ENCODE results near the gene SYNM. TPM values are rescaled to one million over a fixed set of nuclear protein-coding genes. Genes with fewer than 3 reads are reported as not detected.
"Not testable (repeated sequence)": the region's sequence is repeated elsewhere in the genome, so short reads cannot be mapped to it uniquely, and the experiment has no call there.

SYNM gene, protein sequence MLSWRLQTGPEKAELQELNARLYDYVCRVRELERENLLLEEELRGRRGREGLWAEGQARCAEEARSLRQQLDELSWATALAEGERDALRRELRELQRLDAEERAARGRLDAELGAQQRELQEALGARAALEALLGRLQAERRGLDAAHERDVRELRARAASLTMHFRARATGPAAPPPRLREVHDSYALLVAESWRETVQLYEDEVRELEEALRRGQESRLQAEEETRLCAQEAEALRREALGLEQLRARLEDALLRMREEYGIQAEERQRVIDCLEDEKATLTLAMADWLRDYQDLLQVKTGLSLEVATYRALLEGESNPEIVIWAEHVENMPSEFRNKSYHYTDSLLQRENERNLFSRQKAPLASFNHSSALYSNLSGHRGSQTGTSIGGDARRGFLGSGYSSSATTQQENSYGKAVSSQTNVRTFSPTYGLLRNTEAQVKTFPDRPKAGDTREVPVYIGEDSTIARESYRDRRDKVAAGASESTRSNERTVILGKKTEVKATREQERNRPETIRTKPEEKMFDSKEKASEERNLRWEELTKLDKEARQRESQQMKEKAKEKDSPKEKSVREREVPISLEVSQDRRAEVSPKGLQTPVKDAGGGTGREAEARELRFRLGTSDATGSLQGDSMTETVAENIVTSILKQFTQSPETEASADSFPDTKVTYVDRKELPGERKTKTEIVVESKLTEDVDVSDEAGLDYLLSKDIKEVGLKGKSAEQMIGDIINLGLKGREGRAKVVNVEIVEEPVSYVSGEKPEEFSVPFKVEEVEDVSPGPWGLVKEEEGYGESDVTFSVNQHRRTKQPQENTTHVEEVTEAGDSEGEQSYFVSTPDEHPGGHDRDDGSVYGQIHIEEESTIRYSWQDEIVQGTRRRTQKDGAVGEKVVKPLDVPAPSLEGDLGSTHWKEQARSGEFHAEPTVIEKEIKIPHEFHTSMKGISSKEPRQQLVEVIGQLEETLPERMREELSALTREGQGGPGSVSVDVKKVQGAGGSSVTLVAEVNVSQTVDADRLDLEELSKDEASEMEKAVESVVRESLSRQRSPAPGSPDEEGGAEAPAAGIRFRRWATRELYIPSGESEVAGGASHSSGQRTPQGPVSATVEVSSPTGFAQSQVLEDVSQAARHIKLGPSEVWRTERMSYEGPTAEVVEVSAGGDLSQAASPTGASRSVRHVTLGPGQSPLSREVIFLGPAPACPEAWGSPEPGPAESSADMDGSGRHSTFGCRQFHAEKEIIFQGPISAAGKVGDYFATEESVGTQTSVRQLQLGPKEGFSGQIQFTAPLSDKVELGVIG (N-terminal part only)
- 22.0 TPM for total RNA-seq

DNA sequence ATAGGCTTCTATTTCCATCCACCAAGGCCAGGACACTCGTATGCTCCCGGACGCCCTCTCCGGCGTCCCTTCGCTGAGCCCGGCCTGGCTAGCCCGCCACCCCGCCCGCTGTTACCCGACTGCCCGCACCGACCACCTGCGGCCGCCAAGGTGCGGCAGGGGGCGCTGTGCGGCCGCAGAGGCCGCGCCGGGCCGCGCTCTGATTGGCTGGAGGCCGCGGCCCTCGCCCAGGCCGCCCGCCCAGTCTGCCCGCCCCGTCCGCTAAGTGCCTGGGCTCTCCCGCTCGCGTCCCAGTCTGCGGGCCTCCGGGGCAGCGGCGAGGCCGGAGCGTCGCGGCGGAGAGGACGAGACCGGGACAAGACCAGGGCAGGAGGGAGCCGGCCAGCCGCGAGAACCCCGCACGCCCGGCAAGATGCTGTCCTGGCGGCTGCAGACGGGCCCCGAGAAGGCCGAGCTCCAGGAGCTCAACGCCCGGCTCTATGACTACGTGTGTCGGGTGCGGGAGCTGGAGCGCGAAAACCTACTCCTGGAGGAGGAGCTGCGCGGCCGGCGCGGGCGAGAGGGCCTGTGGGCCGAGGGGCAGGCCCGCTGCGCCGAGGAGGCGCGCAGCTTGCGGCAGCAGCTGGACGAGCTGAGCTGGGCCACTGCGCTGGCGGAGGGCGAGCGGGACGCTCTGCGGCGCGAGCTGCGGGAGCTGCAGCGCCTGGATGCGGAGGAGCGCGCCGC, at the start of gene SYNM:
Gene SYNM, plus strand, starts transcription at position 293 of the 726 bp plus-strand sequence. Its CDS starts 120 bp downstream, at position 413.
- DNase-seq = peak; percentile 30

DNA sequence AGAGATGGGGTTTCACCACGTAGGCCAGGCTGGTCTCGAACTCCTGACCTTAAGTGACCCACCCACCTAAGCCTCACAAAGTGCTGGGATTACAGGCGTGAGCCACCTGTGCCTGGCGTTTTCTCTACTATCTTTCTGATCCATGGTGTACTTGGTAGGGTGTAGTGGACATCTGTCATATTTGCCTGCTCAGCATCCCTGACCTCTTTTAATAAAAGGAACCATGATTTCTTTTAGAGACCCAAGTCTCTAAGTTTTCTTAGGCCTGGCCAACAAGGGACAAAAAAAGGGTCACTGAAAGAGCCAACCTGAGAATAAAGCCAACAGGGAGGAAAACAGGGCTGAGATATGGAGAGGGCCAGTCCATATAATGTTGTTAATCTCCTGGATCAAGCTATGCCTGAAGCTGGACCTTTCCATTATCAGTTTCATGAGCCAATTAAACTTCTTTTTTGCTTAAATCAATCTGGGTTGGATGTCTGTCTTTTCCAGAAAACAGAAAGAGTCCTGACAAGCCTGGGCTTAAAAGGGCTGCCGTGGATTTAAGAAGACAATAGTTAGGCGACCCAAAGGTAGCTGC, 49.2 kb upstream of the SYNM start:
- DNase-seq = no peak

- no peak for DNase-seq
These were observed 47.9 kb upstream of the SYNM start for GRCh38 chr15:99057020-99057419.

GRCh38 chr15:99057697-99058420, 47.0 kb upstream of the SYNM start:
- no peak for DNase-seq

- peak; percentile 58 for DNase-seq
These were observed 46.4 kb upstream of the SYNM start for GRCh38 chr15:99058421-99058870.

DNA sequence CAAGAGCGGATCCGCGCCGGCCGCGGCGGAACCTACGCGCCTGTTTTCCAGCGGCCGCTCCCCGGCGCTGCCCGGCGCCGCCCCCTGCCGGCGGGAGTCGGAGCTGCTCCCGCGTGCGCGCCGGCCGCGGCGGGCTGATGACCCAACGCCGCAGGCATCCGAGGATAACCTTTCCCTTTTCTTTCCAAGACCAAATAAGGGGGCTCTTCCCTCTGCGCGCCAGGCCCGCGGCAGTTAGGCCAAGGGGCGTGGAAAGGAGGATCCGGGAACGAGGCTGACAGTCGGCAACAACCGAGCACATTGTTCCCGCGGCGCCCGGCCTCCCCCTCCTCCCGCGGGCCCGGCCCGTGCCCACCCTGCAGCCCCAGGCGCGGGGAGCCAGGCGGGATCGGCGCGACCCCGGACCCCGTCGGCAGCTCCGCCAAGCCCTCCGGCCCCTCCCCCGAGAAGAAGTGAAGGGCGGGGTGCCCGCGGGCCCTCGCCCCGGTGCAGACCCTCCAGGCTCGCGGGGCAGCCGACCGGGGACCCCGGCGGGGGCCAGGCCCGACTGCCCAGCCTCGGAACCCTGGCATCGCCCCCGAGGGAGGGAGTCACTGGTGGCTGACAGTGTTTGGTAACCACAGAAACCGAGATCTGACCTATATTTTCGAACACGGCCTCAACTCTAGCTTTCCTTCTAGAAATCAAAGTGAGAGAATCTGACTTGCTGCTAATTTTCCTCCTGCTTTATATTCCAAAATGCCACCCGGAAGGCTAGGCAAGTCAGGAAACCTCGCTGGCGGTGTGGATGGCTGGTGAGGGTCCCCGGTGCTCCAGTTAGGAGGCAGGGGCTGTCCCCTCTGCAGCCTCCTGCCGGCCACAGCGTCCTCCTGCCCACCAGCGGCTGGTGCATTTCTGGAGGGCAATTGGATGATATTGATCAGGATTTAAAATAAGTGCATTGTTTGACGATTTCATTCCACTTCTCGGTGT, 45.6 kb upstream of the SYNM start:
- DNase-seq = peak; percentile 88

GRCh38 chr15:99060186-99060585, 44.7 kb upstream of the SYNM start:
- DNase-seq = not testable (repeated sequence)

- no peak for DNase-seq
These were observed 42.7 kb upstream of the SYNM start for GRCh38 chr15:99062226-99062625.

DNA sequence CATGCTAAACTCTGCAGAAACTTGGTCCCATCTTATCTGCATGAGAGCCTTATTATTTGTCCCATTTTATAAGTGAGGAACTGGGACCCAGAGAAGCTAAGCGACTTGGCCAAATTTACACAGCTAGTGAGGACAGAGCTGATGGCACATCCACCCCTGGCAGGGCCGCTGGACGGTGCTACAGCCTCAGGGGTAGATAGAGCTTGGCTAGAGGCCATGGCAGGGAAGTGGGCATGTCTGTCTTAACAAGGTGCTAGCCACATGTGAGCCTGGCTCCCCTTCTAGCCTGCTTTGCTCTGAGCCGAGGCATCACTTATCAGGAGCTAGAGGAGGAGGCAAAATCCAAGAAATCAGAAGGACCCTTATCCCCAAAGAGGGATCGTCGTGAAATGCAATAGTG, 36.7 kb upstream of the SYNM start:
- no peak for DNase-seq

- no peak for DNase-seq
These were observed 34.7 kb upstream of the SYNM start for GRCh38 chr15:99070208-99070607.

DNA sequence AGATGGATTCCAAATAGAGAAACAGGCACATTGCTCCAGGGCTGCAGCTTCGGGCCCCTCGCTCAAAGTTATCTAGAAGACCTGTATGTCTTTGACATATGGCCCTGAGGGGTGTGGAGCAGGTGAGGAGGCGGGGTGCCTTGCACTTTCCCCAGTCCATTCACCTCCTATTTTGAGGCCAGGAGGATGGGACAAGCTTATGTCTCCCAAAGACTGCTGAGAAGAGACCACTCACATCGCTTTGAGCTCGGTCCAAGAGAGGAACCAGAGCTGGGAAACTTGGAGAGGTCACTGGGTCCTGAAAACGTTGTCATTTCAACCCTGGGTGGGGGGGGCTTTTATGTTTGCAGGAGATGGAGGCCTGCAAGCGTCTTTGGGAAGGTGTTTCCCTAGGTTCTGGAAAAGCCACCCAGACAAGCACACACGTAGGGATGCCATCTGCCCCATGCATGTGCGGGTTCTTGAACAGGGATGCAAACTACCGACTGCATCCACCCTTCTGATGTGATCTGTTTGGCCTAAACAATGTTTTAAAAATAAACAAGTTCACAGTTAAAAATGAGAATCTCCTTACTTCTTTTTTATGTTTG, 33.7 kb upstream of the SYNM start:
- no peak for DNase-seq

GRCh38 chr15:99073008-99073717, 31.7 kb upstream of the SYNM start:
- no peak for DNase-seq

- DNase-seq = no peak
These were observed 30.4 kb upstream of the SYNM start for GRCh38 chr15:99074446-99074845.

GRCh38 chr15:99075059-99075652, 29.7 kb upstream of the SYNM start:
- not testable (repeated sequence) for DNase-seq

- no peak for DNase-seq
These were observed 28.8 kb upstream of the SYNM start for GRCh38 chr15:99076109-99076508.

GRCh38 chr15:99076555-99077308, 28.1 kb upstream of the SYNM start:
- peak; percentile 76 for DNase-seq

DNA sequence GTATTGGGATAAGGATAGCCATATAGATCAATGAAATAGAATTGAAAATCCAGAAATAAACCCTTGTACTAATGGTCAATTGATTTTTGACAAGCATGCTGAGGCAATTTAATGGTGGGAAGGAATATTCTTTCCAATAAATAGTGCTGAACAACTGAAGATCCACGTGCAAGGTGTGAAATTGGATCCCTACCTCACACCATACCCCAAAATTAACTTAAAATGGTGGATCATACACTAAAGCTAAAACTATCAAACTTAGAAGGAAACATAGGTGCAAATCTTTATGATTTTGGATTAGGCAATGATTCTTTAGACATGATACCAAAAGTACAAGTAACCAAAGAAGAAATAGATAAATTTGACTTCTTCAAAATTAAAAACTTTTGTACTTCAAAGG, 22.1 kb upstream of the SYNM start:
- DNase-seq = no peak

All from skin of body (tissue), 2 donors.